ENCODE results near the gene AHI1. TPM values are rescaled to one million over a fixed set of nuclear protein-coding genes. Genes with fewer than 3 reads are reported as not detected.

The AHI1 gene
- total RNA-seq, 1 donor from 2014 or later = 5.4 TPM

DNA sequence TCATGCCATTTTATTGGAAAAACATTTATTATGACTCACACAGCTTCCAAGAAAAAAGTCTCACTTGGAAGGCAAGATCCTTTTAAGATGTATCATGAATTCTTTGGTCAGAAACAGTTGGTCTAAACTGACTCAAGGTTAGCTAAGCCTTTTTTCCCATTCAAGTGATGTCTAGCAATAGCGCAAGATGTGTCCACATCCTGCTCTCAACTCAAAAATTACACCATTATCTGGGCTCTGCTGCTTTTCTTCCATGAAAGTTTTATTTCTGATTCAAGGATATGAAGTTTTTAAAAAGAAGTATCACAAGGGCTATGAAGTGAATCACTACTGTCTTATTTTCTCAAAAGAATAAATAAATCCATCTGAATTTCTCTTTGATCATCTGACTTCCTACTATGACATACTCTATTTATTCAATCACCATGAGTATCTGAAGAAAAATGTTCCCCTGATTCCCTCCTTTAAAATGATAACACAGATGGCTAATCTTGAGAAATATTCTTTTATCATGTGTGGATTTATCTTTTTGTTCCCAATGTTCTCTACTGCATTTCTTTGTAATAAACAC lies 139.2 kb downstream of the AHI1 start:
- no peak overlapping the region for H3K4me3 ChIP-seq
- H3K27ac ChIP-seq = no peak overlapping the region
- TF ChIP-seq, protein P1, sequence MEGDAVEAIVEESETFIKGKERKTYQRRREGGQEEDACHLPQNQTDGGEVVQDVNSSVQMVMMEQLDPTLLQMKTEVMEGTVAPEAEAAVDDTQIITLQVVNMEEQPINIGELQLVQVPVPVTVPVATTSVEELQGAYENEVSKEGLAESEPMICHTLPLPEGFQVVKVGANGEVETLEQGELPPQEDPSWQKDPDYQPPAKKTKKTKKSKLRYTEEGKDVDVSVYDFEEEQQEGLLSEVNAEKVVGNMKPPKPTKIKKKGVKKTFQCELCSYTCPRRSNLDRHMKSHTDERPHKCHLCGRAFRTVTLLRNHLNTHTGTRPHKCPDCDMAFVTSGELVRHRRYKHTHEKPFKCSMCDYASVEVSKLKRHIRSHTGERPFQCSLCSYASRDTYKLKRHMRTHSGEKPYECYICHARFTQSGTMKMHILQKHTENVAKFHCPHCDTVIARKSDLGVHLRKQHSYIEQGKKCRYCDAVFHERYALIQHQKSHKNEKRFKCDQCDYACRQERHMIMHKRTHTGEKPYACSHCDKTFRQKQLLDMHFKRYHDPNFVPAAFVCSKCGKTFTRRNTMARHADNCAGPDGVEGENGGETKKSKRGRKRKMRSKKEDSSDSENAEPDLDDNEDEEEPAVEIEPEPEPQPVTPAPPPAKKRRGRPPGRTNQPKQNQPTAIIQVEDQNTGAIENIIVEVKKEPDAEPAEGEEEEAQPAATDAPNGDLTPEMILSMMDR (IDR thresholded peaks at IDR 0.05) = no peak
- no peaks in the 10 kb centered on the region for H3K27me3 ChIP-seq
- H3K36me3 ChIP-seq = peaks cover 0 to 2% of the 10 kb centered on the region in 2 donors
- no peak for DNase-seq (ENCODE audit: low spot score in 2 of 2)
- H3K4me1 ChIP-seq = no peaks in the 10 kb centered on the region
- intact Hi-C loops (cut with DNase I) = no loop called here
- H3K9me3 ChIP-seq = no peaks in the 10 kb centered on the region

DNA sequence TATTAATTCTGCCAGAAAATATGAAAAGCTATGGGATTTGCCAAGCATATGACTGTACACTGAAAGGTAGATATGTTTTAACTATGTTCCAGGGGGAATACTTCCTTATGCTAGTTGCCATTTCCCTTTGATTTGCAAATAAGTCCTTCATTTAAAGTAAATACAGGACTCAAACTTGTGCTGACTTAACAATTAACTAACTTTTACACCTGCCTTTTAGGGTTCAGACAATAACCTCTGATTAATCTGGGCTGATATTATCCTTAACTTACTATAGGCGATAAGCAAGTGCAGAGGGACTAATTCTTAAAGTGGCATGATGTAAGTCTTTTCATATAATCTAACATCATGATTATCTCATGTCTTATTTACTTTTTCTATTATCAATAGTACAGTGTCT lies 143.1 kb downstream of the AHI1 start:
- no peaks in the 10 kb centered on the region for H3K27me3 ChIP-seq
- H3K4me3 ChIP-seq = no peak overlapping the region
- intact Hi-C loops (cut with DNase I) = no loop called here
- TF ChIP-seq, protein P1 (IDR thresholded peaks at IDR 0.05) = no peak
- H3K9me3 ChIP-seq = no peaks in the 10 kb centered on the region
- DNase-seq (ENCODE audit: low spot score in 2 of 2) = no peak
- no peak overlapping the region for H3K27ac ChIP-seq
- H3K4me1 ChIP-seq = no peaks in the 10 kb centered on the region
- peaks cover 0 to 2% of the 10 kb centered on the region in 2 donors for H3K36me3 ChIP-seq

DNA sequence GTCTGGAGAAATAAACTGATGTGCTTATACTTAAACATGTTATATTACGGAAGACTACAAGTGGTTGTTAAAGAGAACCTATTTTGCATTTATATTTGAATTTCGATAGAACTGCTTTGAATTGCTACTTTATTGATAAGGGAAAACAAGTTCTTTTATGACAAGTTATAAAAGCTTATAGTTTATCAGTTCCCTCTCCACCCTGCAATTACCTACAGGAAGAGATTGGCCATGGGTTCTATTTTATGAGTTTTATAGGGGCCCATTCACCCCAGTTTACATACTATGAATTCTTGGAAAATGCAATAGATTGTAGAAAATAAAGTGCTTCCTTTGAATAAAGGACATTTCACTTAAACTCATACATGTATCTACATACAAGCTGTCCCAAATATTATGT lies 144.4 kb downstream of the AHI1 start:
- no peak overlapping the region for H3K4me3 ChIP-seq
- peaks cover 0 to 2% of the 10 kb centered on the region in 2 donors for H3K36me3 ChIP-seq
- H3K9me3 ChIP-seq = no peaks in the 10 kb centered on the region
- intact Hi-C loops (cut with DNase I) = no loop called here
- H3K4me1 ChIP-seq = no peaks in the 10 kb centered on the region
- DNase-seq (ENCODE audit: low spot score in 2 of 2) = no peak
- TF ChIP-seq, protein P1 (IDR thresholded peaks at IDR 0.05) = no peak
- H3K27ac ChIP-seq = no peak overlapping the region
- no peaks in the 10 kb centered on the region for H3K27me3 ChIP-seq

DNA sequence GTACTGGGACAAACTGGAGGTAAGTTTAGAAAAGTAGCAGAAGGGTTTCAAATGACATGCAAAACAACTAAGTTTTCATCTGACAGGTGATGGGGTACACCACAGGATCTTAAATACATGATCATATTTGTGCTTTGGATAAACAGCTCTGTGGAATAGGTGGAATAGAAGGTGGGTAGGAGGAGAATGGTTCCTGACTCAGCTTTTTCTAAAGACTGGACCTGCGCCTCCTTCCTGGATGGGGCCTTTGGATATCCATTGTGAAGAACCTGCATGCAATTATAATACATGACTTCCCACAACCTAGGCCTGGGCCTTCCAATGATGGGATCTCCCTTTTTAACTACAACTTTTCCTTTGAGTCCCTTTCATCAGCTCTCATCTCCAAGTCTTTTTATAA lies 145.9 kb downstream of the AHI1 start:
- TF ChIP-seq, protein P1 (IDR thresholded peaks at IDR 0.05) = no peak
- no peak for DNase-seq (ENCODE audit: low spot score in 2 of 2)
- no peak overlapping the region for H3K27ac ChIP-seq
- intact Hi-C loops (cut with DNase I) = no loop called here
- no peaks in the 10 kb centered on the region for H3K9me3 ChIP-seq
- H3K36me3 ChIP-seq = peaks cover 0 to 2% of the 10 kb centered on the region in 2 donors
- H3K4me3 ChIP-seq = no peak overlapping the region
- no peaks in the 10 kb centered on the region for H3K27me3 ChIP-seq
- no peaks in the 10 kb centered on the region for H3K4me1 ChIP-seq

DNA sequence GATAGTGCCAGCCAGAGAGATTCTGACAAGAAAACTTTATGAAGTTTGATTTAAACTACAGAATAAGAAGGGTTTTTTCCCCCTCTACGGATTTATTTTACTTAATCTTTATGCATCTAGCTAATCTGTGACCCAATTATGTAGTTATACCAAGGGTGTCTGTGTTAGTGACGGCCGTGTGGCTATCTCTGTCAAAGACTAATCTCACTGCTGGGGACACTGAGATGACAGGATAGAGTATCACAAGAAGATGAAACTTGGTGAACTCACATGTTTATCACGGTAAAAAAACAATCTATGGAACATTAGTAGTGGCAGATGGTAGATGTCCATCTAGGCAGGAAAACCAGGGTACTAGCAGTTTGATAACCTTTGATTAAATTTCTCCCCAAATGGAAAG lies 149.7 kb downstream of the AHI1 start:
- Histone ChIP-seq H3K36me3 (no peaks in the 10 kb centered on the region), H3K4me1 (no peaks in the 10 kb centered on the region), H3K4me3 (no peak overlapping the region), H3K9me3 (no peaks in the 10 kb centered on the region), H3K27ac (no peak overlapping the region), H3K27me3 (no peaks in the 10 kb centered on the region)
- TF ChIP-seq, protein P1 (IDR thresholded peaks at IDR 0.05) = no peak
- intact Hi-C loops (cut with DNase I) = no loop called here
- no peak for DNase-seq (ENCODE audit: low spot score in 2 of 2)

DNA sequence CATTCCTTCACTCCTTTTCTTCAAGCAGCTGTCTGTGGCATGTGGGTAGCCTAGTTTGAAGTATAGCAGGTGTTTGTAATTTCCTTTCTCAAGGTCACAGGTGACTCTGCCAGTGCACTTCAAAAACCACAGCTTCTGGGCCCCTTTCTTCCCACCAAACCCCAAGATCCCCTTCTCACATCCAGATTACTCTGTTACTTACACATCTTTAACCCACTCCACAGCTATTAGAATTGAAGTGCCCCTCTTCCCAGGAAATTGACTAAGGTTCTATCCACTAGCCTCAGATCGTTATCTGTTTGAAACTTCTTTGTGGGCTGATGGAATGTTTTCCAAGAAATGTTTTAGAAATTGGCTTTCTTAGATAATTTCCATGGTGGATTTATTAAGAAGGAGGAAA lies 150.8 kb downstream of the AHI1 start:
- no peaks in the 10 kb centered on the region for H3K4me1 ChIP-seq
- H3K9me3 ChIP-seq = no peaks in the 10 kb centered on the region
- H3K36me3 ChIP-seq = no peaks in the 10 kb centered on the region
- TF ChIP-seq, protein P1 (IDR thresholded peaks at IDR 0.05) = no peak
- no peak for DNase-seq (ENCODE audit: low spot score in 2 of 2)
- H3K27me3 ChIP-seq = no peaks in the 10 kb centered on the region
- no peak overlapping the region for H3K4me3 ChIP-seq
- intact Hi-C loops (cut with DNase I) = no loop called here
- no peak overlapping the region for H3K27ac ChIP-seq

Data from ascending aorta (tissue), 2 donors.